OCI-LY3 (cell line): ENCODE results near the gene ADAM11.
"Not testable (repeated sequence)": the region's sequence is repeated elsewhere in the genome, so short reads cannot be mapped to it uniquely, and the experiment has no call there.

Experiments used
- H2AFZ ChIP-seq: fragments of 200-600, 300-600 bp; shearing (Covaris generic); 2 replicates; pipeline ENCODE4 v1.6.0; 2014; ENCODE audit warnings: antibody characterized with exemption, low read depth, low read length
- H3K27ac ChIP-seq: fragments of 200-600, 300-600 bp; sonication (generic); 2 replicates; pipeline ENCODE4 v1.5.1; 2014; ENCODE audit warnings: mild to moderate bottlenecking, low read length, moderate library complexity, mixed read lengths
- H3K27me3 ChIP-seq: fragments of 200-600, 300-600 bp; sonication (generic); 2 replicates; pipeline ENCODE4 v1.6.1; 2014; ENCODE audit warnings: low read depth, low read length, mixed read lengths
- H3K36me3 ChIP-seq: fragments of 200-600, 300-600 bp; sonication (generic); replicated peaks from 2 replicates; pipeline ENCODE3; 2014; ENCODE audit warnings: low read depth, low read length, mixed read lengths
- H3K4me1 ChIP-seq: fragments of 300-600, 200-600 bp; sonication (generic); 2 replicates; pipeline ENCODE4 v1.6.1; 2014; ENCODE audit warnings: low read length, mixed read lengths
- H3K4me2 ChIP-seq: fragments of 200-600, 300-600 bp; sonication (generic); 2 replicates; pipeline ENCODE4 v1.6.1; 2014; ENCODE audit warnings: low read length, mixed read lengths
- H3K4me3 ChIP-seq: fragments of 300-600, 200-600 bp; sonication (generic); 2 replicates; pipeline ENCODE4 v1.5.1; 2014; ENCODE audit warnings: antibody characterized with exemption, mild to moderate bottlenecking, low read length, moderate library complexity
- H3K79me2 ChIP-seq: fragments of 300-600, 200-600 bp; shearing (Covaris generic); 2 replicates; pipeline ENCODE4 v1.6.1; 2014; ENCODE audit warnings: mild to moderate bottlenecking, low read length, mixed read lengths
- H3K9ac ChIP-seq: fragments of 300-600, 200-600 bp; shearing (Covaris generic); 2 replicates; pipeline ENCODE4 v1.6.0; 2014; ENCODE audit warnings: mild to moderate bottlenecking, low read length, moderate library complexity
- H3K9me3 ChIP-seq: fragments of 200-600, 300-600 bp; shearing (Covaris generic); 2 replicates; pipeline ENCODE4 v1.6.1; 2014; ENCODE audit warnings: low read length, mixed read lengths; ENCODE audit not compliant: insufficient read depth
- H4K20me1 ChIP-seq: fragments of 200-600, 300-600 bp; sonication (generic); 2 replicates; pipeline ENCODE4 v1.6.1; 2016; ENCODE audit warnings: low read length, mixed read lengths; ENCODE audit not compliant: insufficient read depth
- CTCF ChIP-seq: fragments of 200-600, 300-600 bp; sonication (generic); IDR thresholded peaks from 2 replicates; pipeline ENCODE4 v1.5.1; 2014; ENCODE audit warnings: antibody characterized with exemption, low read length, low read depth
- EZH2phosphoT487 ChIP-seq: fragments of 200-600 bp; shearing (Covaris generic); IDR thresholded peaks from 2 replicates; pipeline ENCODE4 v1.6.1; 2018; ENCODE audit warnings: antibody characterized with exemption, mixed run types, low read depth

The ADAM11 gene

DNA sequence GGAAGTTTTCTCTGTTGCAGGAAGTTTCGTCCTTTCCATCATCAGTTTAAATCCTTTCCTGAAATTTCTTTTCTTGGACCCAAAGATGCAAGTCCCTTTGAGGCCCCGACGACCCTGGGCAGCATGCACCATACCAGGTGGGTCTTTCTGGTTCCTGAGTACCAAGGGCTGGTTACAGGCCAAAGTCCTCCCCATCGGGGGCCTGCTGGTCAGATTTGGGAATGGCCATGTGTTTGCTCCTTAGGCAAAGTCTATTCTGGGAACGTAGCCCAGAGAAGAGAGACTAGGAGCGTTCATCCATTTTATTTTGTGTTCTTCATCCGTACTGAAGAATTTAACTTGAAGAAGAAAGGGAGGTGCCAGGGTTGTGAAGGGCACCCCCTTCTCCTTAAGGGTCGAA lies 17.5 kb upstream of the ADAM11 start:
- H3K27ac ChIP-seq = no peak overlapping the region
- peaks cover 20% of the 10 kb centered on the region for H3K36me3 ChIP-seq
- no peak overlapping the region for H3K4me2 ChIP-seq
- TF ChIP-seq CTCF (no peak), EZH2phosphoT487 (no peak)
- no peaks in the 10 kb centered on the region for H4K20me1 ChIP-seq
- H3K27me3 ChIP-seq = no peaks in the 10 kb centered on the region
- H2AFZ ChIP-seq = no peak overlapping the region
- H3K4me3 ChIP-seq = no peak overlapping the region
- H3K79me2 ChIP-seq = no peaks in the 10 kb centered on the region
- no peaks in the 10 kb centered on the region for H3K9me3 ChIP-seq
- peaks cover 38% of the 10 kb centered on the region for H3K4me1 ChIP-seq
- no peak overlapping the region for H3K9ac ChIP-seq

DNA sequence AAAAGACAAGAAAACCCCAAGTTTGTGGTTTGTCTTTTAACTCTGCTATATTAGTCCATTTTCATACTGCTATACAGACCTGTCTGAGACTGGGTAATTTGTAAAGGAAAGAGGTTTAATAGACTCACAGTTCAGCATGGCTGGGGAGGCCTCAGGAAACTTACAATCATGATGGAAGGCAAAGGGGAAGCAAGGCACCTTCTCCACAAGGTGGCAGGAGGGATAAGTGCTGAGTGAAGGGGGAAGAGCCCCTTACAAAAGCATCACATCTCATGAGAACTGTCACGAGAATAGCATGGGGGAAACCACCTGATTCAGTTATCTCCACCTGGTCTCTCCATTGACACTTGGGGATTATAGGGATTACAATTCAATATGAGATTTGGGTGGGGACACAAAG lies 13.5 kb upstream of the ADAM11 start:
- H3K4me1 ChIP-seq = 0 out of 2 replicates have a peak, but pooled peaks cover 3% of the 10 kb centered on the region
- H3K4me2 ChIP-seq = no peak overlapping the region
- TF ChIP-seq CTCF = no peak; the same call in 1 of the 2 replicates
- no peak for TF ChIP-seq EZH2phosphoT487
- H3K9ac ChIP-seq = no peak overlapping the region
- H4K20me1 ChIP-seq = no peaks in the 10 kb centered on the region
- no peak overlapping the region for H3K27ac ChIP-seq
- H3K79me2 ChIP-seq = no peaks in the 10 kb centered on the region
- no peaks in the 10 kb centered on the region for H3K27me3 ChIP-seq
- H3K4me3 ChIP-seq = no peak overlapping the region
- no peaks in the 10 kb centered on the region for H3K9me3 ChIP-seq
- peaks cover 17% of the 10 kb centered on the region for H3K36me3 ChIP-seq
- H2AFZ ChIP-seq = no peak overlapping the region

GRCh38 chr17:44745738-44746137 lies 13.1 kb upstream of the ADAM11 start:
- H3K9ac ChIP-seq, H2AFZ ChIP-seq: not testable (repeated sequence)
- H3K36me3 ChIP-seq = peaks cover 16% of the 10 kb centered on the region

DNA sequence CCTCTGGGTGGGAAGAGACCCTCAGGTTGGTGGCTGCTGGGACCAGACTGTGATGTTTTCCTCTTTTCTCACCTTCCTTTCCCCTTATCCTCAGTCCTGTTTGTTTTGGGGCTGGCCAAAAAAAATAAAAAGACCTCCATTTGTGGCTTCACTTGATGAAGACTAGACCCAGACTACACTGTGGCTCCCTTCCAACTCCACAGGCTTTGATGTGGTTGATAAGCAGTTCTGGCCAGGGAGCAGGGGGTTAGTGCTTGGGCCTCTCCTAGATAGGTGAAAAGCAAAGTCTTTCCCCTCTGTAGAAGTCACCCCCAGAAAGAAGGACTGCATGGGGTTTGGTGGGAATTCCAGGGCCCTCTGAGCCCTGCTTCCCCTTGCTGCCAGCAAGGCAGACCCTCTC lies 11.2 kb upstream of the ADAM11 start:
- H3K27me3 ChIP-seq = no peaks in the 10 kb centered on the region
- no peak overlapping the region for H2AFZ ChIP-seq
- H3K4me2 ChIP-seq = no peak overlapping the region
- H3K36me3 ChIP-seq = peaks cover 10% of the 10 kb centered on the region
- no peak overlapping the region for H3K4me3 ChIP-seq
- no peak overlapping the region for H3K27ac ChIP-seq
- 0 out of 2 replicates have a peak, but pooled peaks cover 3% of the 10 kb centered on the region for H3K4me1 ChIP-seq
- no peaks in the 10 kb centered on the region for H4K20me1 ChIP-seq
- H3K79me2 ChIP-seq = no peaks in the 10 kb centered on the region
- no peaks in the 10 kb centered on the region for H3K9me3 ChIP-seq
- H3K9ac ChIP-seq = no peak overlapping the region
- no peak for TF ChIP-seq EZH2phosphoT487
- no peak for TF ChIP-seq CTCF

More at GRCh38 chr17:44745738-44746137, 13.1 kb upstream of the ADAM11 start:
- not testable (repeated sequence) for H3K4me2 ChIP-seq, H3K27ac ChIP-seq, H3K4me3 ChIP-seq, H3K4me1 ChIP-seq, H3K9me3 ChIP-seq, H4K20me1 ChIP-seq, H3K27me3 ChIP-seq, H3K79me2 ChIP-seq
